ENCODE measurements around the gene ZDHHC21.

Gene ZDHHC21

GRCh38 chr9:14640294-14640693 is 52.9 kb downstream of the ZDHHC21 start:
- TF ChIP-seq ZFX (IDR thresholded peaks at IDR 0.05) (no peak), CTCF (conservative IDR thresholded peaks at IDR 0.05) (no peak)
- H3K27ac ChIP-seq: no peak overlapping the region

GRCh38 chr9:14633906-14634565 is 59.2 kb downstream of the ZDHHC21 start:
- H3K27ac ChIP-seq: no peak overlapping the region
- no peak for TF ChIP-seq CTCF (conservative IDR thresholded peaks at IDR 0.05)
- TF ChIP-seq ZFX (IDR thresholded peaks at IDR 0.05): no peak

GRCh38 chr9:14633148-14633547 is 60.1 kb downstream of the ZDHHC21 start:
- H3K27ac ChIP-seq: no peak overlapping the region
- TF ChIP-seq ZFX (IDR thresholded peaks at IDR 0.05): no peak
- no peak for TF ChIP-seq CTCF (conservative IDR thresholded peaks at IDR 0.05)

- TF ChIP-seq ZFX (IDR thresholded peaks at IDR 0.05) (no peak), CTCF (conservative IDR thresholded peaks at IDR 0.05) (no peak)
- H3K27ac ChIP-seq: no peak overlapping the region
Observed at GRCh38 chr9:14627513-14627912, 65.7 kb downstream of the ZDHHC21 start.

GRCh38 chr9:14618836-14619420 is 74.3 kb downstream of the ZDHHC21 start:
- TF ChIP-seq ZFX (IDR thresholded peaks at IDR 0.05) (no peak), CTCF (conservative IDR thresholded peaks at IDR 0.05) (no peak)
- H3K27ac ChIP-seq: no peak overlapping the region

- TF ChIP-seq CTCF (conservative IDR thresholded peaks at IDR 0.05) (peak; percentile 93), ZFX (IDR thresholded peaks at IDR 0.05) (no peak)
- H3K27ac ChIP-seq: no peak overlapping the region
Observed at GRCh38 chr9:14616188-14616982, 76.8 kb downstream of the ZDHHC21 start.

- no peak for TF ChIP-seq CTCF (conservative IDR thresholded peaks at IDR 0.05)
- TF ChIP-seq ZFX (IDR thresholded peaks at IDR 0.05): no peak
- H3K27ac ChIP-seq: no peak overlapping the region
Observed at GRCh38 chr9:14608540-14608939, 84.7 kb downstream of the ZDHHC21 start.

All from C4-2B (cell line).